Sigmoid colon (tissue), 4 donors: Measurements from ENCODE around the gene PLSCR5.

ENCODE experiments used
- CTCF ChIP-seq, 4 experiments: fragments of 450-650 bp in 3 of 4; fragments of 200-600 bp in 1 of 4; IDR thresholded peaks; one replicate each; pipeline ENCODE4 v1.5.1; 2016 to 2019; ENCODE audit warnings: antibody characterized with exemption in 4 of 4, mild to moderate bottlenecking in 3 of 4, moderate library complexity in 2 of 4
- POLR2A ChIP-seq, 2 donors: fragments of 450-650 bp; IDR thresholded peaks; one replicate each; pipeline ENCODE4 v1.6.1; 2016; ENCODE audit warnings: antibody characterized with exemption in 2 of 2, mild to moderate bottlenecking in 2 of 2, moderate library complexity in 2 of 2
- POLR2AphosphoS5 ChIP-seq, 4 donors: sonication (generic); formaldehyde crosslinking; IDR thresholded peaks; one replicate each; pipeline ENCODE4 v1.6.1; 2017; ENCODE audit warnings: antibody characterized with exemption in 4 of 4

GRCh38 chr3:146650691-146651442, 45.7 kb upstream of the PLSCR5 start:
- TF ChIP-seq POLR2A (IDR thresholded peaks at IDR 0.05) (no peak), CTCF (IDR thresholded peaks at IDR 0.05) (no peak), POLR2AphosphoS5 (IDR thresholded peaks at IDR 0.05) (no peak)
